Effector CD4-positive, alpha-beta T cell (primary cell): ENCODE data around the gene MMP14.
"Not testable (repeated sequence)": the region's sequence is repeated elsewhere in the genome, so short reads cannot be mapped to it uniquely, and the experiment has no call there.

Source experiments
- DNase-seq: peaks from one replicate; pipeline ENCODE4 v3.0.0-alpha.2; 2020

The MMP14 gene

DNA sequence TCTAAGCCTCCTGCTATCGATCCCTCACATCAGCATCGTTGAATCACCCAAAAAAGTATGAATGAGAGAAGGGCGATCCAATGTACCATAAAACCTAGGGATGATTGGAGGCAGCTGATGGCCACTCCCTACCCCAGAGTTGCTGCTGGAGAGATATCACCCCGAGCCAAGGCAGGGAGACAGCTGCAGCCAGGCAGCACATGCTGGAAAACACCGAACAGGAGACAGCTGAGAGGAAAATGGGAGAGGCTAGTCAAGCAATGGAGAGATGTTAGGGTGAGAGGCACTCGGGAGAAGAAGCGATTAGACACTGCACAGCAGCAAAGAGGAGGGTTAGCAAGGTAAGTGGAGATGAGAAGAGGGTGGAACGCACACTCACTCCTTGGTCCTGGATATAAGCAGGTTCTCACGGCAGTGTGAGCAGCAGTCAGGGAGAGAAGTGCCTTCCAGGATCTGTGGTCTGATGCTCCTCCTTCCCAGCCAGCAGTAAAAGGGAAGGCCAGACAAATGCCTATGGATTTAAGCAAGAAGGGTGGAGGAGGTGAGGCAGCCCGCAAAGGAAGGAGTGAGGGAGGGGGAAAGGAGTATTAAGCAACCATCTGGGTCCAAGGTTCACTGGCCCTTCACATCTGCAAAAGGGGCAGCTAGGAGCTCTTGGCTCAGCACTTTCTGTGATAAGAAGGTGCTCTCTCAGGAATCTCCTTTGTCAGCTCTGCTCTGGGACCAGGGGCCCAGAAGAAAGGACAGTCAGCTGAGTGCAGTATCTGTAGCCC is 21.3 kb upstream of the MMP14 start, which contains the start of gene SLC7A7:
SLC7A7 (minus strand) TSS at position 495 of the 773 bp plus-strand sequence. CDS start 2,037 bp downstream, outside the sequence.
- DNase-seq, result no peak

DNA sequence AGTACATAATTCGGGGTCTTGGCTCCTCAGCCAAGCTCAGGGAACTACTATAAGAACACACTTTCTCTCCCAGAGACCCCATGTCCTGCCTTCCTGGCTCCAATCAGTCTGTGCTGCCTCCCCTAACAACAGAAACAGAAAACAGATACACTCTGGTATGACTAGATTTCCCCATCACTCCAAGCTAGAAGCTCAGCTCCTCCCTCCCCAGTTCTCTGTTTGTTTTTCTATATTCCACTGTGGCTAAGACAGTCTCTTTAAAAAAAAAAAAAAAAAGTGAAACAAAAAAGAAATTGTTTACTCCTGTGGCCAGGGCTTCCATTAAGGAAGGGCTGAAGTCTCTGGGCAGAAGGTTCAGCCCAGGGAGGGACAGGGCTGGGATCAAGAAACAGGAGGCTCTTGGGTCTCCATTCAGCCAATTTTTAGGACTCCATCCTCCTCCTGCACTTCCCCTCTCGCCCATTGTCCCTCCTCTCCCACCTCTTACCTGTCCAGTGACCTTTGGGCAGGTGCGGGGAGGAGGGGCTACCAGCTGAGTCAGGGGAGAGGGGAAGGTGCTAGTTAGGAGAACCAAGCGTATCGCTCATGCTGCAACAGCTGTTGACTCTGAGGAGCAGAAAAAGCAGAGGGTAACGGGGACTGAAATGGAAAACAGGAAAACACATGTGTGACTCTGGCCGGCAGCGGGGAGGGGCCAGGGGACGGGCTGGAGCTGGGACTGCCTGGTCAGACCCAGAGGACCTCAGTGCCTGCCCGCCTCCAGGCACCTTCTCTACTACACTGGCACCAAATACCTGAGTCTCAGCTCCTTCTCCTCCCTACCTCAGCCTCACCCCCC is 17.0 kb upstream of the MMP14 start:
- no peak for DNase-seq

GRCh38 chr14:22820731-22821130 is 15.7 kb upstream of the MMP14 start:
- DNase-seq, result no peak

DNA sequence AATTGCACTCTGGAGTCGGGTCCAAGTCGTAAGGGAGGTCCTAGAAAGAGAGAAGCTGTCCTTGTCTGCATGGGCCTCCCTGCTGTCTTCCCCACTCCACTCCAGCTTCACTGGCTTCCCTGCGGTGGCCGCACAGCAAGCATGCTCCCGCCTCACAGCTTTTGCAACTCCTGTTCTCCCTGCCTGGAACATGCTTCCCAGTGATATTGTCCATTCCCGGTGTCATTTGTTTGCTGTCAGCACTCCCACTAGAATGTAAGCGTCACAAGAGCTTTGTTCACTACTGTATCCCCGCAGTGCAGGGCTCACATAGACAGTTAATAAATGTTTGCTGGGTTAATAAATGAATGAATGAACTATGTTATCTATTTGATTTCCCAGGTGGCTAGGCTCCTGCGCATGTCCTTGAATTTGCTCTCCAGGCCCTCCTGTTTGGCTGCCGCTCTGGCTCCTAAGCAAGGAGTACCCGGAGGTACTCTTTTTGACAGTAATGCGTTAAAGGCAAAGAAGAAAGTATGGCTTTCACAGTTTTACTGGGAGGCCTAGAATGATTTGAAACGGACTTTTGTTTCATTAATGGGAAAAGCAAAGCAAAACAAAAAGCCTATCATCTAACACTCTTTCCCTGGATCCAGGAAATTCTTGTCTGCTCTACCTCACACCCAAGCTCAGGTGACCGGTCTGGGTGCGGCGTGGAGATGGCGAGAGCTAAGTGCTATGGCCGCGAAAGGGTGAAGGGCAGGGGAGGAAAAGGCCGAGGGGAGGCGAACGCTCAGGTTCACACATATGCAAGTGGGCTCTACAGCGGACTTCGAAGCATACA is 15.0 kb upstream of the MMP14 start:
- DNase-seq, result no peak

GRCh38 chr14:22822016-22822570 is 14.3 kb upstream of the MMP14 start:
- no peak for DNase-seq

DNA sequence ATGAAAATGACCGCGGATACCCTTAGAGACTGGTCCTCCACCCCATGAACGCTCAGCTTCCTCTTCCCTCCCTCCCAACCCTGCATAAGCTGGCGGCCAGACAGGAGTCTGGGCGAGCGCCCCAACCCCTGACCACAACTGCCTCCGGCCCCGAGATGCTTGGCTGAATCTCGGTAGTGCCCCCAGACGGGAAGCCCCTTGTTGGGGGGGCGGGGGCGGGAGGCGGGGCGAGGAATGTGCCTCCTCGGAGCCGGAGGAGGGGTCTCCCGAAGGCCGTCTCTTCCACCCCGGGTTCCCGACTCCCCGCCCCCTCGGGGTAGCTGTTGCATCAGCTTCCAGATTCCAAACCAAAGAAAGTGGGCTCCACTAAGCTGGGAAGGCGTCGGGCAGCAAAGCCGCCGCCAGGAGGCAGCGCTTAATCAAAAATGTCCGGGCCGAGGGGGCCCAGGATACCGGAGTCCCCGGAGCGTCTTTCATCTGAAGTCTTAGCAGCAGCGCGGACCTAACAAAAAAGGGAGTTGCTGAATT is 13.8 kb upstream of the MMP14 start:
- DNase-seq, result peak; percentile 56

GRCh38 chr14:22824711-22825359 is 11.6 kb upstream of the MMP14 start:
- no peak for DNase-seq

GRCh38 chr14:22829076-22829660 is 7.2 kb upstream of the MMP14 start:
- not testable (repeated sequence) for DNase-seq

DNA sequence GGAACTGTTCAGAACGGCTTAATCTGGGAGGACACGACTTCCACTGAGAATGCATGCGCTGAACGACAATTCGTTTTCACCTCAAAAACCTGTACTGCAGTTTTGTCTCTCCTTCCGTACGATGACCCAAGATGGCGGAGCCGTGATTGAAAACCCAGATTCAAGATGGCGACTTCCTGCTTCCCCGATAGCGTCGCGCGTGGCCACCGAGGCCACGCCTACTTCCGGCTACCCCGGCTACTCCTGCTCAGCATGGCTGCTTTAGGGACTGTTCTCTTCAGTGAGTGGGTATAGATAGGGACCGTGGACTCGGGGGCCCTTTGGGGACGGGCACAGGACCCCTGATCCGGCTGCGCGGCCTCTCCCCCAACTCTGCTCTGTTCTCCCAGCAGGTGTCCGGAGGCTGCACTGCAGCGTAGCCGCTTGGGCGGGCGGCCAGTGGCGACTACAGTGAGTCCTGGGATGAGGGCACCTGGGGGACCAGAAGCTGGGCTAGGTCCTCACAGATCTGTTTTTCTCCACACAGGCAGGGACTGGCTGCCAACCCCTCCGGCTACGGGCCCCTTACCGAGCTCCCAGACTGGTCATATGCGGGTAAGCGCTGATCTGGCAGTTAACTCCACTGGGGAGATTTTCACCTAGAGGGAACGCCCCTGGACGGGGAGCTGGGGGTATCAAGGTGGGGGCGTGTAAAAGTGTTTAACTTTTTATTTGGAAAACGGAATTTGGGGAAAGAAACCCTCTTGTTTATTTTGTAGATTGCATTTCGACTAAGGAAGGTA is 6.5 kb upstream of the MMP14 start, which contains the start of gene MRPL52:
MRPL52 (plus strand) TSS at position 227 of the 782 bp plus-strand sequence; CDS start at position 253, 26 bp downstream.
- DNase-seq, result peak; percentile 86

DNA sequence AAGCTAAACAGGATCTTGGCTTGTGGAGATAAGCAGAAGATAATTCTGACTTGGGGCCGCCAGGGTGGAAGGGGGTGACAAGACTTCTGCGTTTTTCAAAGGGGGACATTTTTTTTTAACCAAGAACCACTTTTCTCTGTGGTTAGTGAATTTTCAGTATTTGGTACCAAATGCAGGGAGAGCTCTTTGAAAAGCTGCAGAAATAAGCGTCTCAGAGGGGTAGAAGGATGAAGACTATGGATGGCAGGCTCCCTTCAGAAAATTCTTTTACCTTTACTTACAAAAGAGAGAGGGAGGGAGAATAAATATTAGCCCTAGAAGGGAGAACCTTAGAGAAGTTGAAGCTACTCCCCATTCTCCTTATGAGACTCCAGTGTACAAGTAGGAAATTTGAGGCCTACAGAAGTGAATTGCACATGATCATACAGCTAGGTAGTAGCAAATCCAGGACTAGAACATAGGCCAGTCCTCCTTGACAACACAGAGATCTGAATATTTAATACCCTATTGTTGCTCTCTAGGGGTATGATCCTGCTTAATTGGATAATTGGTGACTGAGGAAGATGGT is 5.9 kb upstream of the MMP14 start:
- no peak for DNase-seq

GRCh38 chr14:22835505-22835904 is 880 bp upstream of the MMP14 start:
- DNase-seq, result no peak

- no peak for DNase-seq
Observed at GRCh38 chr14:22837114-22837749, 847 bp downstream of the MMP14 start.

DNA sequence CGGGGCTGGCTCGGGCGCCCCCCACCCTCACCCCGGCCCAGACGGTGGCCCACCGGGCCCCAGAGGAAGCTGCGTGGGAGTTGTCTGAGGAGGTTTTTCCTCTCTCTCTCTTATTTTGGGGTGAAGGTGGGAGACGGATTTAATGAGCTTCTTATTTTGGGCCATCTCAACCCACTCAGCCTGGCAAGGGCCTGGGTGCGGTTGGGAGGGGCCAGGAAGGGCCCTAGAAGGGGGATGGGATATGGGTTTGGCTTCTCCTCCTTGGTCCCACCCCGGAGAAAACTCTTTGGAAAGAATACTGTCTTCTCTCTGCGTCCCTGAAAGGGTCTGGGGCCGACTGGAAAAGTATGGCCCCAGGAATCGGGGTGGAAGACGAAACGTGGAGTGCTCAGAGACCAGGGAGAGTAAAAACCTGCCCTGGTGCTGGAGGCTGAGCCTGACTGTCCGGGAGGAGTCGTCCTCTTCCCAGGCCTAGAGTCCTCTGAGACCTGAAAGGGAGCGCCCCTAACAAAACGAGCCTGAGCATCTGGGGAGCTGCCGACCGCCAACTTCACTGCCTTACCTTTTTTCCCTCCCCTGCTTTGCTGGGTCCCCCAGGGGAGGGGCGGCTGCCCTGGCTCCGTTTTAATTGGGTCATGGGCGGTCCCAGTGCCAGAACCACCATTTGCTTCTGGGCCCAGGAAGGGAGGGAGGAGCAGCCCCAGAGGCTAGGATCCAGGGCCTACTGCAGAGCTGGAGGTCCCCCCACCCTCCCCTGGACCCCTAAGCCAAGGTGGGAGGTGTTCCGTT is 1.6 kb downstream of the MMP14 start:
- DNase-seq, result no peak

- no peak for DNase-seq
Observed at GRCh38 chr14:22838631-22839041, 2.3 kb downstream of the MMP14 start.

GRCh38 chr14:22839159-22839779 is 2.9 kb downstream of the MMP14 start:
- DNase-seq, result no peak

- DNase-seq, result no peak
Observed at GRCh38 chr14:22841311-22841710, 4.9 kb downstream of the MMP14 start.

DNA sequence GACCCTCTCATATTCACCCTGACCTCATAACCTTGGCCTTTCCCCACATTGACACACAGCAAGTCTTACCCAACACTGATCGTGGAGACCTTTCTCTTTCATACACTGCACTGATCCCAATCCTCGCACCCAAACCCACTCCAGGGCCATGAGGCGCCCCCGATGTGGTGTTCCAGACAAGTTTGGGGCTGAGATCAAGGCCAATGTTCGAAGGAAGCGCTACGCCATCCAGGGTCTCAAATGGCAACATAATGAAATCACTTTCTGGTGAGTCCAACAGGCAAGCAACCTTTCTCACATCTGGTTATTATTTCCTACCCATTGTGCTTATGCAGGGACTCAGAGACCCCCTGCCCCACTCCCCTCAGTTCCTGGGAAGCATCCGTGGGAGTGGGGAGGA is 5.4 kb downstream of the MMP14 start:
- no peak for DNase-seq
